PC-3 (cell line): ENCODE data around the gene SORL1. TPM values are rescaled to one million over a fixed set of nuclear protein-coding genes. Genes with fewer than 3 reads are reported as not detected.

Experiments
- ATAC-seq: fragments of 200-7000 bp; cut with Tn5 transposase; 2 replicates; pipeline ENCODE4 v1.9.1; 2020; ENCODE audit warnings: mild to moderate bottlenecking, moderate library complexity
- BruUV-seq: library from RNA; stranded (reverse); fragments of 400-500 nt; replicated peaks from 2 replicates; lab custom pipeline; 2021; lab: Mats Ljungman, UMichigan
- CTCF ChIA-PET: fragments of 300-600 bp; sonication (Branson Sonifier 250); formaldehyde crosslinking; loops from one replicate; lab custom pipeline; 2022; ENCODE audit warnings: antibody characterized with exemption; lab: Charles Lee
- POLR2A ChIA-PET: fragments of 300-600 bp; sonication (Branson Sonifier 250); formaldehyde crosslinking; loops from one replicate; lab custom pipeline; 2022; ENCODE audit warnings: antibody characterized with exemption; ENCODE audit not compliant: unreplicated experiment; lab: Charles Lee
- DNase-seq: peaks from one replicate; pipeline ENCODE4 v3.0.0-alpha.2; 2015
- H2AFZ ChIP-seq: fragments of 300-600 bp; sonication (generic); 2 replicates; pipeline ENCODE4 v1.6.0; 2016; ENCODE audit warnings: antibody characterized with exemption, low read length
- H3F3A ChIP-seq: fragments of 300-600 bp; sonication (generic); one replicate; pipeline ENCODE4 v1.6.0; 2017; ENCODE audit warnings: antibody characterized with exemption, low read length, control low read depth, mild to moderate bottlenecking; ENCODE audit not compliant: unreplicated experiment
- H3K27ac ChIP-seq: fragments of 300-600 bp; sonication (generic); 2 replicates; pipeline ENCODE4 v1.5.1; 2016; ENCODE audit warnings: mild to moderate bottlenecking, low read length
- H3K27me3 ChIP-seq: fragments of 300-600 bp; sonication (generic); 2 replicates; pipeline ENCODE4 v1.6.1; 2016; ENCODE audit warnings: low read length, mixed read lengths
- H3K36me3 ChIP-seq: fragments of 300-600 bp; sonication (generic); 2 replicates; pipeline ENCODE4 v1.6.1; 2016; ENCODE audit warnings: low read depth, mixed run types, low read length, mixed read lengths
- H3K4me1 ChIP-seq: fragments of 300-600 bp; sonication (generic); 2 replicates; pipeline ENCODE4 v1.5.1; 2016; ENCODE audit warnings: low read length; ENCODE audit not compliant: insufficient read depth
- H3K4me2 ChIP-seq: fragments of 300-600 bp; sonication (generic); 2 replicates; pipeline ENCODE4 v1.6.0; 2016; ENCODE audit warnings: low read length
- H3K4me3 ChIP-seq: fragments of 300-600 bp; sonication (generic); 2 replicates; pipeline ENCODE4 v1.5.1; 2016; ENCODE audit warnings: mild to moderate bottlenecking, low read length, mixed read lengths
- H3K79me2 ChIP-seq: fragments of 300-600 bp; sonication (generic); 2 replicates; pipeline ENCODE4 v1.6.1; 2017; ENCODE audit warnings: low read length, mixed read lengths
- H3K9ac ChIP-seq: fragments of 300-600 bp; sonication (generic); 2 replicates; pipeline ENCODE4 v1.6.0; 2016; ENCODE audit warnings: mild to moderate bottlenecking, low read length
- H3K9me2 ChIP-seq: fragments of 300-600 bp; sonication (generic); replicated peaks from 2 replicates; pipeline ENCODE4 v1.6.1; 2016; ENCODE audit warnings: mixed run types, low read length, mixed read lengths
- H3K9me3 ChIP-seq: fragments of 300-600 bp; sonication (generic); 2 replicates; pipeline ENCODE4 v1.6.1; 2016; ENCODE audit warnings: low read length, mixed read lengths
- H4K20me1 ChIP-seq: fragments of 300-600 bp; sonication (generic); 2 replicates; pipeline ENCODE4 v1.6.1; 2016; ENCODE audit warnings: low read length, mixed read lengths
- CTCF ChIP-seq: fragments of 300-600 bp; sonication (generic); conservative IDR thresholded peaks from 2 replicates; pipeline ENCODE4 v1.5.1; 2017; ENCODE audit warnings: antibody characterized with exemption, low read depth, mild to moderate bottlenecking, low read length
- EZH2 ChIP-seq: fragments of 300-600 bp; sonication (generic); IDR thresholded peaks from one replicate; pipeline ENCODE4 v1.6.1; 2017; ENCODE audit warnings: antibody characterized with exemption, mild to moderate bottlenecking, low read length; ENCODE audit not compliant: unreplicated experiment
- EZH2phosphoT487 ChIP-seq: fragments of 300-600 bp; sonication (generic); IDR thresholded peaks from 2 replicates; pipeline ENCODE4 v1.6.1; 2018; ENCODE audit warnings: mild to moderate bottlenecking, antibody characterized with exemption, low read length, borderline replicate concordance
- intact Hi-C: fragments of 100-400 bp; cut with micrococcal nuclease; formaldehyde crosslinking; loops from 2 replicates; pipeline ENCODE4 v1.9.0; 2023
- total RNA-seq: library from RNA; depleted of rRNA; stranded (reverse); fragments of >200 nt; gene quantifications from 2 replicates; pipeline ENCODE4 v1.2.3, GENCODE V29; 2014

Gene SORL1
- total RNA-seq, 1 experiment from 2014 or later: 53.7 TPM

GRCh38 chr11:121648306-121648705 lies 196.2 kb downstream of the SORL1 start:
- no peaks in the 10 kb centered on the region for H3K79me2 ChIP-seq
- DNase-seq (no peak), ATAC-seq (no peak)
- no peak overlapping the region for H3K9ac ChIP-seq
- CTCF ChIA-PET: interaction anchor here (0.6 kb wide), 1 partner anchor 36 kb away, joined by 3 read pairs; no protein-coding TSS in a partner anchor
- H3K4me3 ChIP-seq: no peak overlapping the region
- no peaks in the 10 kb centered on the region for H3K27me3 ChIP-seq
- H2AFZ ChIP-seq: no peak overlapping the region
- H3K27ac ChIP-seq: no peak overlapping the region
- BruUV-seq: no TSS peak
- TF ChIP-seq CTCF: no peak
- TF ChIP-seq EZH2: no peak
- TF ChIP-seq EZH2phosphoT487: no peak
- no peak overlapping the region for H3K4me2 ChIP-seq
- no peaks in the 10 kb centered on the region for H3K9me3 ChIP-seq
- no peaks in the 10 kb centered on the region for H4K20me1 ChIP-seq
- H3K4me1 ChIP-seq: peaks cover 7% of the 10 kb centered on the region; the same call in 1 of the 2 replicates
- intact Hi-C loops: no loop called here
- no peaks in the 10 kb centered on the region for H3K36me3 ChIP-seq
- H3K9me2 ChIP-seq: no peaks in the 10 kb centered on the region
- POLR2A ChIA-PET: no interaction called here
- no peaks in the 10 kb centered on the region for H3F3A ChIP-seq

GRCh38 chr11:121649798-121650197 lies 197.7 kb downstream of the SORL1 start:
- TF ChIP-seq EZH2: no peak
- no peak for TF ChIP-seq EZH2phosphoT487
- peak; percentile 55 for ATAC-seq
- no peaks in the 10 kb centered on the region for H3K36me3 ChIP-seq
- H3K9me3 ChIP-seq: no peaks in the 10 kb centered on the region
- H3K4me1 ChIP-seq: peaks cover 15% of the 10 kb centered on the region
- no peaks in the 10 kb centered on the region for H3K79me2 ChIP-seq
- H3K27ac ChIP-seq: no peak overlapping the region
- ChIA-PET CTCF (no interaction called here), POLR2A (no interaction called here)
- no peaks in the 10 kb centered on the region for H3K9me2 ChIP-seq
- H3F3A ChIP-seq: no peaks in the 10 kb centered on the region
- intact Hi-C loops: loop anchor here (10.0 kb wide), 2 partner anchors 245 to 335 kb away; no protein-coding TSS in a partner anchor
- no TSS peak for BruUV-seq
- DNase-seq: peak; percentile 46
- H3K4me3 ChIP-seq: no peak overlapping the region
- H3K27me3 ChIP-seq: no peaks in the 10 kb centered on the region
- no peaks in the 10 kb centered on the region for H4K20me1 ChIP-seq
- H3K4me2 ChIP-seq: no peak overlapping the region
- no peak overlapping the region for H2AFZ ChIP-seq
- H3K9ac ChIP-seq: no peak overlapping the region

DNA sequence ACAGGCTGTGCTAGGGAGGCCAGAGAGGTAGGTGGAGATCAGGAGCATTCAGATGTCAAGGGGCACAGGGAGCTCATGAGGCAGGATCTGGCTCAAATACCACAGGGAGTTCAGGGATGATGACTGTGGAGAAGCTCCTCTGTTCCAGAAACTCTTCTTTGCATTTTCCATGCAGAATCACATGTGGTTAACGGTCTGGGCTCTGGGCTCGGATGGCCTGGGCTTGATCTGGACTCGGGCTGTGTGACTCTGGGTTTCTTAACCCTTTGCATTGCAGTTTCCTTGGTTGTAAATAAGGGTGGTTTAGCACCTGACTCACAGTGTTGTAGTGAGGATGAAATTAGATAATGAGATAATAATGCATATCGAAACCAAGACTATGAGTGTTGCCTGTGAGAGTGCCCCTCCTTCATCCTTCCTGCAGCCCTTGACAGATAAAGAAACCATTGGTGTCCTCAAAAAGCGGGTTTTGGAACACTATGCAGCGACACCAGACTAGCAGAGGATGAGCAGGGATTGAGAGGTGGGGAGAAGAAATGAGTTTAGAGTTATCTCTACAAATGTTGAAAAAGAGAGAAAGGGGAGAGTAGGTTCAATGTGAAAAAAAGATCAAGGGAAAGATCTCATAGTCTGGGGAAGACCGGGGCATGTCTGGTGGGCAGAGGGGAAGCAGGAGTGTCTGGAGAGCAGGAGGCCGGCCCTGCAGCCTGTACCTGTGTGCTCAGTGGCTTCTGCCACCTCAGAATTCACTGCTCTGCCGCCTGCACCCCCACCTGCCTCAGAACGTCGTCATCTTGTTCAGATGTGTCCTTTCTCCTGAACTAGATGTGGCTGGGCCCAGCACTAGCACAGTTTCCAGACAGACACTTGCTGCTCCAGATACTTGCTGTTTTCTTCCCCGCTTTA lies 198.5 kb downstream of the SORL1 start:
- no peak overlapping the region for H2AFZ ChIP-seq
- H3K9me2 ChIP-seq: no peaks in the 10 kb centered on the region
- H3K27me3 ChIP-seq: no peaks in the 10 kb centered on the region
- H3K9ac ChIP-seq: no peak overlapping the region
- no peaks in the 10 kb centered on the region for H3F3A ChIP-seq
- CTCF ChIA-PET: no interaction called here
- no peak overlapping the region for H3K4me2 ChIP-seq
- no peaks in the 10 kb centered on the region for H3K79me2 ChIP-seq
- ATAC-seq (no peak), DNase-seq (no peak)
- H4K20me1 ChIP-seq: no peaks in the 10 kb centered on the region
- no peak overlapping the region for H3K27ac ChIP-seq
- POLR2A ChIA-PET: no interaction called here
- intact Hi-C loops: loop anchor here (10.0 kb wide), 2 partner anchors 244 to 336 kb away; no protein-coding TSS in a partner anchor
- no TSS peak for BruUV-seq
- H3K4me1 ChIP-seq: peaks cover 19% of the 10 kb centered on the region
- TF ChIP-seq EZH2 (no peak), EZH2phosphoT487 (no peak), CTCF (no peak)
- no peaks in the 10 kb centered on the region for H3K36me3 ChIP-seq
- no peak overlapping the region for H3K4me3 ChIP-seq
- H3K9me3 ChIP-seq: no peaks in the 10 kb centered on the region
